BLaER1 (cell line): ENCODE measurements around the gene AK5.

Experiments used
- H3K27ac ChIP-seq: shearing (Covaris generic); formaldehyde crosslinking; 2 replicates; pipeline ENCODE4 v1.8.1; 2022
- H3K27me3 ChIP-seq: shearing (Covaris generic); formaldehyde crosslinking; 2 replicates; pipeline ENCODE4 v1.8.1; 2022
- H3K36me3 ChIP-seq: shearing (Covaris generic); formaldehyde crosslinking; 2 replicates; pipeline ENCODE4 v1.8.1; 2022
- H3K4me1 ChIP-seq: shearing (Covaris generic); formaldehyde crosslinking; 2 replicates; pipeline ENCODE4 v1.8.1; 2022
- H3K4me2 ChIP-seq: shearing (Covaris generic); formaldehyde crosslinking; 2 replicates; pipeline ENCODE4 v1.8.1; 2022
- H3K4me3 ChIP-seq: shearing (Covaris generic); formaldehyde crosslinking; 2 replicates; pipeline ENCODE4 v1.8.1; 2022
- H3K9ac ChIP-seq: shearing (Covaris generic); formaldehyde crosslinking; 2 replicates; pipeline ENCODE4 v1.8.1; 2022
- H3K9me3 ChIP-seq: shearing (Covaris generic); formaldehyde crosslinking; 2 replicates; pipeline ENCODE4 v1.8.1; 2022
- H4K20me1 ChIP-seq: shearing (Covaris generic); formaldehyde crosslinking; 2 replicates; pipeline ENCODE4 v1.8.1; 2022
- Cebpa-rat ChIP-seq: shearing (Covaris generic); IDR thresholded peaks from 2 replicates; pipeline ENCODE4 v1.8.1; 2022

AK5 gene

GRCh38 chr1:77313491-77313890, 31.7 kb downstream of the AK5 start:
- no peaks in the 10 kb centered on the region for H3K36me3 ChIP-seq
- TF ChIP-seq Cebpa-rat: no peak
- no peaks in the 10 kb centered on the region for H4K20me1 ChIP-seq
- H3K27me3 ChIP-seq: no peaks in the 10 kb centered on the region
- no peaks in the 10 kb centered on the region for H3K9me3 ChIP-seq
- no peak overlapping the region for H3K27ac ChIP-seq
- H3K9ac ChIP-seq: no peak overlapping the region
- H3K4me2 ChIP-seq: no peak overlapping the region
- H3K4me1 ChIP-seq: peaks cover 11% of the 10 kb centered on the region
- H3K4me3 ChIP-seq: no peak overlapping the region

DNA sequence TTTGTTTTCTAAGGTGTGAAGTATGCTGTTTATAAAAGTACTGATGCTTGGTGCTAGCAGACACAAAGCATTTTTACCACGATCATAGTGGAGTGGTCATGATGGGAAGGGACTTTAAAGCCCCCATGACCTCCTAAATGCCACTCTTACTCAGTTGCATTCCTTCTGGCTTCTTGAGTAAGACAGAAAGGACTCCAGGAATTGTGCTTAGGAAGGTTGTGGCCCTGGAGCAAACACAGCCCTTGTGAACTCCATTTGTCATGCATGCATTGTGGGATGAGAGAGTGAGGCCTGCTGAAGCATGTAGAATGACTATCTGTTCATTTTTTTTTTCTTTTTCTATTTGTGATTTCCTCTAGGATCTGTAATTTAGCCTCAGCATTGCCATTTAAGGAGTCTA, 34.2 kb downstream of the AK5 start:
- no peak overlapping the region for H3K27ac ChIP-seq
- H3K36me3 ChIP-seq: no peaks in the 10 kb centered on the region
- no peaks in the 10 kb centered on the region for H3K27me3 ChIP-seq
- no peaks in the 10 kb centered on the region for H3K9me3 ChIP-seq
- no peaks in the 10 kb centered on the region for H3K4me1 ChIP-seq
- H3K4me2 ChIP-seq: no peak overlapping the region
- H3K9ac ChIP-seq: no peak overlapping the region
- no peak overlapping the region for H3K4me3 ChIP-seq
- no peaks in the 10 kb centered on the region for H4K20me1 ChIP-seq
- TF ChIP-seq Cebpa-rat: no peak

- no peak for TF ChIP-seq Cebpa-rat
- H3K9ac ChIP-seq: no peak overlapping the region
- no peaks in the 10 kb centered on the region for H4K20me1 ChIP-seq
- no peak overlapping the region for H3K4me3 ChIP-seq
- no peak overlapping the region for H3K4me2 ChIP-seq
- no peaks in the 10 kb centered on the region for H3K36me3 ChIP-seq
- H3K27me3 ChIP-seq: no peaks in the 10 kb centered on the region
- no peaks in the 10 kb centered on the region for H3K4me1 ChIP-seq
- no peaks in the 10 kb centered on the region for H3K9me3 ChIP-seq
- no peak overlapping the region for H3K27ac ChIP-seq
Measured at GRCh38 chr1:77316966-77317365, 35.1 kb downstream of the AK5 start.

DNA sequence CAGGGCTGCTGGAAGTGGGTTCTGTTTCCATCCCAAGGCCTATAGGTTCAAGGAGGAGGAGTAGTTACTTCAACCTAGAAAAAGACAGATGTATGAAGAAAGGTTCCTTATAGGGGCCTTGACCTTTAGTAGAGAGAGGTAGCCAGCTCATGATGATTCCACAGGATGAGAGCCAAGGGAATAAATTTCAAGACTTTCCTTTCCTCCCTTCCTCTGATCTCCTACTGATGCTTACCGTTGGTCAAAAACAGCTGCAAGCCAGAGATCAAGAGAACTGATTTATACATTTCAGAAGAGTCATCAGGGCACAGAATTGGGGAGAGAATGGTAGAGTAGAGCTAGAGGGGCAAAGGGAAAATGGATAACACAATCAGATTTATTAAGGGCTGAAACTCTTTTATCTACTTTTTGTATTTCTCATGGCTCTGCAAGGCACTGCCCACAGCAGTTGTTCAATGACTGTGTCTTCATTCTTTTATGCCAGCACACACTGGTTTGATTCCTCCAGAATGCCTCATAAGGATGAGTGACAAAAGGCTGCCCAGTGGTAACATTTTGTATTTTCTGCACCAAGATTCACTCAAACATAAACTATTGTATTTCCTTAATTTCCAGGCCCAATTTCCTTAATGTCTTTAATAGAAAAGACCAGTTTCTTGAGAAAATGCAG, 37.4 kb downstream of the AK5 start:
- H3K4me2 ChIP-seq: no peak overlapping the region
- H3K27me3 ChIP-seq: no peaks in the 10 kb centered on the region
- H3K4me1 ChIP-seq: no peaks in the 10 kb centered on the region
- H3K27ac ChIP-seq: no peak overlapping the region
- TF ChIP-seq Cebpa-rat: no peak
- H3K4me3 ChIP-seq: no peak overlapping the region
- no peaks in the 10 kb centered on the region for H4K20me1 ChIP-seq
- no peaks in the 10 kb centered on the region for H3K36me3 ChIP-seq
- no peak overlapping the region for H3K9ac ChIP-seq
- no peaks in the 10 kb centered on the region for H3K9me3 ChIP-seq

- H3K27ac ChIP-seq: no peak overlapping the region
- no peaks in the 10 kb centered on the region for H4K20me1 ChIP-seq
- no peaks in the 10 kb centered on the region for H3K36me3 ChIP-seq
- no peaks in the 10 kb centered on the region for H3K27me3 ChIP-seq
- H3K4me3 ChIP-seq: no peak overlapping the region
- no peaks in the 10 kb centered on the region for H3K9me3 ChIP-seq
- no peak overlapping the region for H3K4me2 ChIP-seq
- no peak overlapping the region for H3K9ac ChIP-seq
- no peak for TF ChIP-seq Cebpa-rat
- no peaks in the 10 kb centered on the region for H3K4me1 ChIP-seq
Measured at GRCh38 chr1:77322061-77322900, 40.5 kb downstream of the AK5 start.

DNA sequence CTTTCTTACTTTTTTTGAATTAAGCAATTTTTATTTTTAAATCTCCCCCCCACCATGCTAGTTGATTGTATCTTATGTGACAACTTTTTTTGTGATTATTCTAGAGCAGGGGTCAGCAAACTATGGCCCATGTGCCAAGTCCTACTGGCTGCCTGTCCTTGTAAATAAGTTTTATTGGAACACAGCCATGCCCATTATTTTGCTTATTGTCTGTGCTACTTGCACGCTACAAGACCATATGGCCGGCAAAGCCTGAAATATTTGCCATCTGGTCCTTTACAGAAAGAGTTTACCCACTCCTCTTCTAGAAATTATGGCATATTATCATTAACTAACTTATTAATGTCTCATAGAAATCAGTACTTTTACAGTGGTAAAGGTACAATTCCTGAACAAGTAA, 51.7 kb downstream of the AK5 start:
- H3K4me3 ChIP-seq: no peak overlapping the region
- H4K20me1 ChIP-seq: no peaks in the 10 kb centered on the region
- no peak for TF ChIP-seq Cebpa-rat
- H3K4me1 ChIP-seq: no peaks in the 10 kb centered on the region
- no peaks in the 10 kb centered on the region for H3K27me3 ChIP-seq
- H3K4me2 ChIP-seq: no peak overlapping the region
- no peak overlapping the region for H3K27ac ChIP-seq
- H3K9ac ChIP-seq: no peak overlapping the region
- no peaks in the 10 kb centered on the region for H3K9me3 ChIP-seq
- H3K36me3 ChIP-seq: no peaks in the 10 kb centered on the region

DNA sequence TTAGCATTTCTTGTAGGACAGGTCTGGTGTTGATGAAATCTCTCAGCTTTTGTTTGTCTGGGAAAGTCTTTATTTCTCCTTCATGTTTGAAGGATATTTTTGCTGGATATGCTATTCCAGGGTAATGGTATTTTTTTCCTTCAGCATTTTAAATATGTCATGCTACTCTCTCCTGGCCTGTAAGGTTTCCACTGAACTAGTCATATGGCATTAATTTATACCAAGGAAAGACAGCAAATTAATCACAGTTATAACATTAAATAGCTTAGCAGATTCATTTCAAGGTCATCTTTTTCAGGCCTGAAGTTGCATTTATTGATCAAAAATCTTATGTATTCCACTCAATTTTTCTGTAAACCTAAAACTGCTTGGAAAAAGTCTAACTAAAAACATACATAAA, 54.9 kb downstream of the AK5 start:
- Histone ChIP-seq H3K4me3 (no peak overlapping the region), H3K27me3 (no peaks in the 10 kb centered on the region), H4K20me1 (no peaks in the 10 kb centered on the region), H3K9ac (no peak overlapping the region), H3K4me1 (no peaks in the 10 kb centered on the region), H3K36me3 (no peaks in the 10 kb centered on the region), H3K4me2 (no peak overlapping the region), H3K9me3 (no peaks in the 10 kb centered on the region), H3K27ac (no peak overlapping the region)
- TF ChIP-seq Cebpa-rat: no peak

DNA sequence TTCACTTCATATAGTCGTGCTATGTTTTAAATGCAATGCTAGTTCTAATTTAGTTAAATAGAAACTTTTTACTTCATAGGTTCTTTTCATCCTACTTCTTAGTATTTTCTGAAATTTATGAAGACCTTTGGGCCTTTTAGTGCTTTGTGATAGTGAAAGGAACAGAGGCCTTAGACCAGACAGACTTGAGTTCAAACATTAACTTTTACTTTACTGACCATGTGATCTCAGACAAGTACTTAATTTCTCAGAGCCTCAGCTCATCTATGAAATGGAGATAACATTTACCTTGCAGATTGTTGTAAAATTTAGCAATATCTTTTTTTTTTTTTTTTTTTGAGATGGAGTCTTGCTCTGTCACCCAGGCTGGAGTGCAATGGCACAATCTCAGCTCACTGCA, 57.5 kb downstream of the AK5 start:
- Histone ChIP-seq H3K9ac (no peak overlapping the region), H3K4me1 (no peaks in the 10 kb centered on the region), H3K36me3 (no peaks in the 10 kb centered on the region), H3K9me3 (no peaks in the 10 kb centered on the region), H3K27ac (no peak overlapping the region), H3K4me3 (no peak overlapping the region), H3K27me3 (no peaks in the 10 kb centered on the region), H4K20me1 (no peaks in the 10 kb centered on the region), H3K4me2 (no peak overlapping the region)
- TF ChIP-seq Cebpa-rat: no peak

- Histone ChIP-seq H3K27ac (no peak overlapping the region), H4K20me1 (no peaks in the 10 kb centered on the region), H3K27me3 (no peaks in the 10 kb centered on the region), H3K36me3 (no peaks in the 10 kb centered on the region), H3K9me3 (no peaks in the 10 kb centered on the region), H3K4me1 (no peaks in the 10 kb centered on the region), H3K4me2 (no peak overlapping the region), H3K4me3 (no peak overlapping the region), H3K9ac (no peak overlapping the region)
- no peak for TF ChIP-seq Cebpa-rat
Measured at GRCh38 chr1:77341195-77341594, 59.4 kb downstream of the AK5 start.

DNA sequence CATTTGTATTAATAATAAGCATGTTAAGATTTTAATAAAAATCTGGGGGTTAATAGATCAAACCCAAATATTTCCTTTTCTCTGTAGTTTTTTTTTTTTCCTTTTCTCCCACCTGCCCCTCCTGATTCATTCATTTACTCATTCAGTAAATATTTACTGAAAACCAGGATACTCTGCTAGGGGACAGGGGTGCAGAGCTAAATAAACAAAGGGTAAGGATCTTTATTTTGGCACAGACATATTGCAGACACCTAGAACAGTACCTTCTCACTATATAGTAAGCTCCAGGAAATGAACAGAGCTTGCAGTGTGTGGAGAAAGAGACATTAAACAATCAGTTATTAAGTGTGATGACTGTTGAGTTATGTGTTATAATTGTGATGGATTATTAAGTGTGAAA, 60.9 kb downstream of the AK5 start:
- H3K36me3 ChIP-seq: no peaks in the 10 kb centered on the region
- H3K4me3 ChIP-seq: no peak overlapping the region
- no peaks in the 10 kb centered on the region for H3K27me3 ChIP-seq
- no peaks in the 10 kb centered on the region for H3K9me3 ChIP-seq
- H3K4me2 ChIP-seq: no peak overlapping the region
- no peak overlapping the region for H3K9ac ChIP-seq
- no peaks in the 10 kb centered on the region for H3K4me1 ChIP-seq
- H3K27ac ChIP-seq: no peak overlapping the region
- TF ChIP-seq Cebpa-rat: no peak
- H4K20me1 ChIP-seq: no peaks in the 10 kb centered on the region
